HT1080 (cell line): ENCODE results near the gene CBX5. TPM values are rescaled to one million over a fixed set of nuclear protein-coding genes. Genes with fewer than 3 reads are reported as not detected.
"Not testable (repeated sequence)": the region's sequence is repeated elsewhere in the genome, so short reads cannot be mapped to it uniquely, and the experiment has no call there.

ENCODE experiments used
- DNase-seq: peaks from one replicate; pipeline ENCODE4 v3.0.0-alpha.2; 2015; ENCODE audit warnings: low read depth
- polyA plus RNA-seq, 2 experiments: library from polyadenylated mRNA; depleted of rRNA; stranded (reverse); fragments of >200 nt; gene quantifications; 2 replicates each; pipeline ENCODE4 v1.2.3, GENCODE V29; 2015
- total RNA-seq: library from RNA; depleted of rRNA; stranded (reverse); fragments of >200 nt; shearing (Covaris generic); gene quantifications from 2 replicates; pipeline ENCODE4 v1.2.3, GENCODE V29; 2014; rRNA removed

Gene CBX5
- 55.9 and 67.6 TPM in 2 replicates for total RNA-seq
- 30.8 and 34.9 TPM in 2 replicates for polyA plus RNA-seq (2015; cell fraction: cytosol; rRNA removed)
- 43.5 and 49.9 TPM in 2 replicates for polyA plus RNA-seq (2015; cell fraction: nucleus; rRNA removed)

- peak; percentile 99 for DNase-seq
These were observed at the start of gene CBX5 for GRCh38 chr12:54279632-54280467. Gene CBX5, minus strand, starts transcription at chr12:54280122. Its CDS starts 22,472 bp downstream, at chr12:54257650.

GRCh38 chr12:54328595-54329337 is 48.8 kb upstream of the CBX5 start:
- DNase-seq: no peak

- DNase-seq: not testable (repeated sequence)
These were observed 45.7 kb upstream of the CBX5 start for GRCh38 chr12:54325442-54326109.

GRCh38 chr12:54324617-54325441 is 44.9 kb upstream of the CBX5 start, which contains the start of gene COPZ1:
Gene COPZ1, plus strand, starts transcription at chr12:54325131. Its CDS starts 33 bp downstream, at chr12:54325164.
- peak; percentile 99 for DNase-seq

- no peak for DNase-seq
These were observed 41.4 kb upstream of the CBX5 start for GRCh38 chr12:54321363-54321762.

GRCh38 chr12:54312309-54312708 is 32.4 kb upstream of the CBX5 start:
- not testable (repeated sequence) for DNase-seq

- no peak for DNase-seq
These were observed 31.1 kb upstream of the CBX5 start for GRCh38 chr12:54311051-54311450.

GRCh38 chr12:54306925-54307741 is 27.2 kb upstream of the CBX5 start:
- DNase-seq: peak; percentile 52

GRCh38 chr12:54304187-54304810 is 24.4 kb upstream of the CBX5 start:
- DNase-seq: no peak

GRCh38 chr12:54303640-54304039 is 23.7 kb upstream of the CBX5 start:
- no peak for DNase-seq

GRCh38 chr12:54301428-54302048 is 21.6 kb upstream of the CBX5 start:
- DNase-seq: no peak

GRCh38 chr12:54300732-54301427 is 21.0 kb upstream of the CBX5 start, which contains the start of gene NFE2:
Gene NFE2, minus strand, starts transcription at chr12:54301015. Its CDS starts 5,767 bp downstream, at chr12:54295248.
- DNase-seq: peak; percentile 70

GRCh38 chr12:54300225-54300731 is 20.4 kb upstream of the CBX5 start:
- no peak for DNase-seq

GRCh38 chr12:54299515-54300224 is 19.7 kb upstream of the CBX5 start:
- DNase-seq: no peak

GRCh38 chr12:54298904-54299303 is 19.0 kb upstream of the CBX5 start:
- DNase-seq: no peak

GRCh38 chr12:54296393-54297099 is 16.6 kb upstream of the CBX5 start:
- no peak for DNase-seq
